ENCODE data around the gene PPBP. TPM values are rescaled to one million over a fixed set of nuclear protein-coding genes. Genes with fewer than 3 reads are reported as not detected.
"Not testable (repeated sequence)": the region's sequence is repeated elsewhere in the genome, so short reads cannot be mapped to it uniquely, and the experiment has no call there.

PPBP gene
- total RNA-seq, 1 experiment from 2014 or later, result not detected

DNA sequence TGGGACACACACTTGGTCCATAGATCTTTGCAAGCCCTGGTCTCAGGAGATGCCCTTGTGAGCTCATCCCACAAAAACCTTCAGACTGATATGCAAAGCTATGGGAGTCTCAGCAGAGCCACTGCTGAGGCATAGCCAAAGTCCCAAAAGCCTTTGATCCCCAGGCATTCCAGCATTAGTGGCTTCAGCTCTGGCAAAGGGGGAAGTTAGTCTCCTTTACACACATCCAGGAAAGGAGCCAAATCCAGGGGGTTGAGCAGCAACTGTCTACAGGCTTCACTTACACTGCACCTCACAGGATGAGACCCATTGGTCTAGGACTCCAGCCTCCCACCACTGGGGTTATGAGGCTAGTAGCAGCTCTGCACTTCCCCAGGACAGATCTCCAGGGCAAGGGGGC is 20.1 kb downstream of the PPBP start:
- DNase-seq (ENCODE audit: low read depth), result no peak
- in situ Hi-C loops (cut with HindIII; ENCODE audit: low pct_unique_long_range_greater_than_20kb, low sequenced_read_pairs), result no loop called here

DNA sequence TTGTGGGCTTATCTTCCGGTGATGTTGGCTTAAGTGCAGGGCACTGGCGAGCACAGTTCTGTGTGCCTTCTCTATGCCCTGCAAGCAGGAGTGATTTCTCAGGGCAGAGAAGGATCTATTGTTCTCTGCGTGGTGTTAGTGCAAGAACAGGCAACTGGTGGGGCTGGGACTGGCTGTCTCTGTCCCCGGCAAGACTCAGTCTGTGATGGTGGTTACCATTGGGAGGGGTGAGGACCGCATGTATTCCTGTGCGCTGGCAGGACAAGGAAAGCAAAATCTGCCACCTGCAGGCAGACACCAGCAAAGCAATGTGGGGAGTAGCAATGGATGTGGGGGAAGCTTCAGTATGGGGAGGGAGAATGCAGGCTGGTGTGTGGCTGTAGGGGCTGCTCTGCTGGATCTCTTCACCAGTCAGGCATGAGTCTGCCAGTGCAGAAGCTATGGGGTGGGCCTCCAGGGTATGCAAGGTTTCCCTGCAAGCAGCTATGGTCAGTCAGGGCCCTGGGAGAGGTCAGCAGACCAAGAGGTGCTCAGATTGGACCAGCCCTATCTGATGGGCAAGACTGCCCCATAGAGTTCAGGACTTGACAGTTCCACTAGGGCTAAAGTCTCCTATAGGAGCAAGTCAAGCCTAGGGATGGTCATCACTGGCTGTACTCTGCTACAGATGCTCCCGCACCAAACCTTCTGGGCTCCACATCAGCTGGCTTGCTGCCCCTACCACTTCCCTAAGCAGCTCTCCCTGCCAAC is 23.0 kb downstream of the PPBP start:
- in situ Hi-C loops (cut with HindIII; ENCODE audit: low pct_unique_long_range_greater_than_20kb, low sequenced_read_pairs), result no loop called here
- DNase-seq (ENCODE audit: low read depth), result no peak

DNA sequence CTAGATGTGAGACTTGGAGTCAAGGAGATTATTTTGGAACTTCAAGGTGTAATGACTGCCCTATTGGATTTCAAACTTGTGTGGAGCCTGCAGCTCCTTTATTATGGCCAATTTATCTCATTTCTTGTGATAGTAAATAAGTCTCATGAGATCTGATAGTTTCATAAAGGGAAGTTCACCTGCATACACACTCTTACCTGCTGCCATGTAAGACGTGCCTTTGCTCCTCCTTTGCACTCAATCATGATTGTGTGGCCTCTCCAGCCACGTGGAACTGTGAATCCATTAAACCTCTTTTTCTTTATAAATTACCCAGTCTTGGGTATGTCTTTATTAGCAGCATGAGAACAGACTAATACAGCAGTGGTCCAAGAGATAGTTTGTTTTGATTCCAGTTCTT is 25.3 kb downstream of the PPBP start:
- in situ Hi-C loops (cut with HindIII; ENCODE audit: low pct_unique_long_range_greater_than_20kb, low sequenced_read_pairs), result no loop called here
- DNase-seq (ENCODE audit: low read depth), result no peak

DNA sequence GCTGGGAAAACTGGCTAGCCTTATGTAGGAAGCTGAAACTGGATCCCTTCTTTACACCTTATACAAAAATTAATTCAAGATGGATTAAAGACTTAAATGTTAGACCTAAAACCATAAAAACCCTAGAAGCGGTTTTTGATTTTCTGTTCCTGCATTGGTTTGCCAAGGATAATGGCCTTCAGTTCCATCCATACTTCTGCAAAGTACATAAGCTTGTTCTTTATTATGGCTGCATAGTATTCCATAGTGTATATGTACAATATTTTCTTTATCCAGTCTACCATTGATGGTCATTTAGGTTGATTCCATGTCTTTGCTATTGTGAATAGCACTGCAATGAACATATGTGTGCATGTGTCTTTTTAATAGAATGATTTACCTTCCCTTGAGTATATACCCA is 28.9 kb downstream of the PPBP start:
- DNase-seq (ENCODE audit: low read depth); in situ Hi-C loops (cut with HindIII; ENCODE audit: low pct_unique_long_range_greater_than_20kb, low sequenced_read_pairs): not testable (repeated sequence)

DNA sequence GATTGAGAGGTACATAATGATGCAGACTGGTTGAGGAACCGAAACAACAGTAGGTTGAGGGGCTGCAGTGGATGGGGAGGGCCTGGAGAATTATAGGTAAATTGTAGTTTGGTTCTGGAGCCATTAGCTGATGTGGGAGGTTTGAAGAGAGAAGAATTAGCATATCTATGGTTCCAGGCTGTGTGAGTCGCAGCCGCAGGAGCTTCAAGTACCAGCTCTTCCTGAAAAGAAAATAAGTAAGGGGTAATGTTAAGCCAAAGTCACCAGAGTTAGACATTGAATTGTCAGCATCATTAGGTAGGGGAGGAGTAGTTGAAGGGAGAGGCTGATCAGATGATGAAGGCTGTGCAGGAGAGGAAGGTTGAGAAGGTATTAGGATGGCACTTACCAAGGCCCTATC is 35.6 kb downstream of the PPBP start:
- in situ Hi-C loops (cut with HindIII; ENCODE audit: low pct_unique_long_range_greater_than_20kb, low sequenced_read_pairs), result no loop called here
- DNase-seq (ENCODE audit: low read depth), result no peak

DNA sequence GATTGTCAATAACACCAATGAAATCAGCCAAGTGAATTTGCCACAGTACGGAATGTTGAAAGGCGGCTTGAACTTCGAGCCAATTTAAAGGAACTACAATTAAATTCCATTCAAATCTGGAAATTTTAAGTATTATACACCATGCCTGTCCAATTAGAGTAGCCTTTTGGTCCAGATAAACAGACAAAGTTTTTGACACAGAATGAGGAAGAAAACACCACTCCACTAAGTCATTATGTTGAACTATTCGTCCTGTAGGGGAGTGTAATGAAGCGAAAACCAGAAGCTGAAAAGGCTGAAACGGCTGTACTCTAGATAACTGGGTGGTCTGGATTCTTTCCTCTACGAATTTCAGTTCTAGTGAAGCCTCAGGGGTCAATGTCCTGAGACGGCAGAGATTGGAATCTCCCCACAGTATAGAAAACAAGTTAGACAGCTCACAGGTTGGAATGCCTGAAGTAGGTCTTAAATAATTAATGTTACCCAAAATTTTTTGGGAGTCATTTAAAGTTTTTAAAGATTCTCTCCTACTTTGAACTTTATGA is 37.5 kb downstream of the PPBP start:
- DNase-seq (ENCODE audit: low read depth); in situ Hi-C loops (cut with HindIII; ENCODE audit: low pct_unique_long_range_greater_than_20kb, low sequenced_read_pairs): not testable (repeated sequence)

DNA sequence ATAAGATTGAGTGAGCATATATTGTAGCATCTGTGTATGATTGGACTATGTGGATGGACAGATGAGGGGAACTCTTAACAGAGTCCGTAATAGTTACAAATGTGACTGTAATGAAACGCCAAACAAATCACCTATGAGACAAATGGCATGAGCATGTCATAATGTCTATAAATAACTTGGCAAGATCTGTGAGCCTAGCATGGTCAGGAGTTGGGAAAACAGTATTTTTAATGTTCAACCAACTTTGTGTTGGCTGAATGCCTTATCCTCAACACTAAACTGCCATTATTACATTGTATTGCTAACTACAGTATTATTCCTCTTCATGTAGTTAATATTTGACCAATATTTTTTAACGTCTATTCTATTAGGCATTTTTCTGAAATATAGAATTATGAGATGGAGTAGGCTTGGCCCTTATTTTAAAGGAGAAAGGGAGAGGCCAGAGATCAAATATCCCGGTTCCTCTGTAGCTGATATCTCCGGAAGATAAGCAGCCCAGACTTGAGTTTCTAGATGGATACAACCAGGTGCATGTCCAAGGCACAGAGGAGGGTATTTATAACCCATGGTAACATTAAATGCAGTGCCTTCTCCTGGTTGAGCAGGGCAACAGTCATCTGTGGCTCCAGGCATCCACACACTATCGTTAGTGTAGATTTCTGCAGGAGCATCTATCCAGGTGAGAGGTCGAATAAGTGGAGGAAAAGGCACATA is 38.8 kb downstream of the PPBP start:
- in situ Hi-C loops (cut with HindIII; ENCODE audit: low pct_unique_long_range_greater_than_20kb, low sequenced_read_pairs), result no loop called here
- DNase-seq (ENCODE audit: low read depth), result no peak

DNA sequence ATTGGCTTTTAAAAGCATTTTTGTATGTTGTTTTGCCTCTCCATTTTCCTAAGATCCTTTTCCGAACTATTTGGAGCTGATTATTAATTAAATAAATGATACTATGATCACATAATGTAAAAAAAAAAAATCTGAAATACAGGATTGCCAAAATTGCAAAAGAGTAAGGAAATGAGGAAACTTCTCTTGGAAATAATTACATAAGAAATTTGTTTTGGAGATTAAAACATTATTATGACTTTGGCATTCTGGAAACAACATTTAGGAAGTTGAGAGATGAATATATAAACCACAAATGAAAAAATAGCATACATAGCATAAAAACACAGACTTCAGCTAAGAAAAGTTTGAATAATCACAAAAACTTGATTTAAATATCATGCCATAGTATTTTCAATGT is 39.7 kb downstream of the PPBP start:
- in situ Hi-C loops (cut with HindIII; ENCODE audit: low pct_unique_long_range_greater_than_20kb, low sequenced_read_pairs), result no loop called here
- no peak for DNase-seq (ENCODE audit: low read depth)

DNA sequence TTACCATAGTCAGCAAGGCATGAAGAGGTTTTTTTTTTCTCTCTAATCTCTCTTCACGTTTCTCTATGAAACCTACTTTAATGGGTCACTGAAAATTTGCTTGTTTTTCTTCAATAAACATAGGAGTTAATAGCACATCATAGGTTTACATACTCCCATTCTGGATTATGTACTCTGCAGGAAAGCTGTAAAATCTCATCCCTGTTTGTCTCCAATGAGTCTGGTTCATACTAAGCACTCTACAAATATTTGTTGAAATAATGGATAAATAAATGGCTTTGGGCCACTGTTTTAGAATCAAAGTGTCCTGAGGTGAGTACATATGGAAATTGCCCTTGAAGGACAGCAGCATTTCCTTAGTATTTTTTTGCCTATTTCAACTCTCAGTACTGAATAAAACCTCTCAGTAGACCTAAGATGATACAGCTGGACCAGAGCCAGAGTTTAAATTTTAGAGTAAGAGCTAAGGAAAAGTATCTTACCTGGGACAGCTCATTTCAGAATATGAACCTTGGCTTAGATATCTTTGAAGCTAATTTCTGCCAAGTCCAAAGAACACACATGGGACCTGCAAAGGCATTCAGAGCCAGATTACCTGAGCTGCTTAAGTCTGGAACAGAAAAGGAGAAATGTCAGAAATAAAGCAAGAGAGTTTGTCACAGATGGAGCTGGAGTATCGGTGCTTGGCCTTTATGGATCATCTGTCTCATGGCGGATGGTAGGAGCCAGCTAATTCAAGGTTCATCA is 40.6 kb downstream of the PPBP start:
- in situ Hi-C loops (cut with HindIII; ENCODE audit: low pct_unique_long_range_greater_than_20kb, low sequenced_read_pairs), result no loop called here
- DNase-seq (ENCODE audit: low read depth), result no peak

DNA sequence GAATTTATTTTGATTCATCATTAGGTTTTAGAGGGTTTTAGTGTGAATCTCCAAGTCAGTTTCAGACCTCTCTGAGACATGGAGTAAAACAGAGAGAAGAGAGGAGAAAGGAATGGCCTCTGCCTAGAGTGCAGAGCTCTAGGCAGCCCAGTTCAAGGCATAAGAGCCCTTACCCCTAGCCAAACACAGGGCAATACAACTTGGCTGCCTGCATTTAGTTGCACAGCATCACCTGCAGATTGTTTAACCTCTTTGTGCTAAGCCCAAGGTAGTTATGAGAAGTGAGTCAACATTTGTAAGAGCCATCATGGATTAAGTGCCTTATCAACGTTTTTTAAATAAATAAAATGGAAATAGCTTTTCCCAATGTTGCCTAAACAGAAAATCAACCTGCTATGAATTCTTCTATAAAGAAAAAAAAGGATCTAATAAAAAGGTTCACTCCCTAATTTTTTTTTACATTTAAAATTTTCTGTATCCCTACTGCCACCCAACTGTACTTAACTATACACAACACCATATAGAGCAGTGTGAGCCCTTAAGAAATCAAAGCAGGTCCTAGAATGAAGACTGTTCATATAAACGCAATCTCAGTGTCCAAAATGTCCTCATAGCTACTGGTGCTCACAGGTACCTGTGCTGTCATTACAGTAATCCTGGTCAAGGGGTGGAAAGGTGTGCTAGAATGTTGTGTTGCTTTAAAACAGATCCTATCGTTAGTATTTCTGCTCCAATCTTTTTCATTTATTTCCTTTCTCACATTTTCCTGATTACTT is 42.1 kb downstream of the PPBP start:
- in situ Hi-C loops (cut with HindIII; ENCODE audit: low pct_unique_long_range_greater_than_20kb, low sequenced_read_pairs), result no loop called here
- DNase-seq (ENCODE audit: low read depth), result no peak

DNA sequence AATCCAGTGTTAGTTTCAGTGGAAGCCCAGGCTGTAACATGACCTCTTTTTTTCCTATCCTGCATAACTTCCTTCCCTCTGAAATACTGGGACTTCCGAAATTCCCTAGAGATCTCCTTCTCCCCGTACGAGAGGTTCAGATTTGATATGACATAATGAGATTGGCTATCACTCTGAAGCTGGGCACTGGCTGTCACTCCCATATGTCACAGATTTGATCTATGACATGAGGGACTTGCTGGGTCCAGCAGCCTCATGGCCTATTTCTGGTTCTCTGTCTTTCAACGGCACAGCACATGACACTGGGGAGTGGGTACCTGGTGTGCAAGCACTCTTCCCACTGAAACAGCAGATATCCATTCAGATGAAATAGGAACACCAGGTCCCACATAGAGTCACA is 42.9 kb downstream of the PPBP start:
- DNase-seq (ENCODE audit: low read depth), result no peak
- in situ Hi-C loops (cut with HindIII; ENCODE audit: low pct_unique_long_range_greater_than_20kb, low sequenced_read_pairs), result no loop called here

DNA sequence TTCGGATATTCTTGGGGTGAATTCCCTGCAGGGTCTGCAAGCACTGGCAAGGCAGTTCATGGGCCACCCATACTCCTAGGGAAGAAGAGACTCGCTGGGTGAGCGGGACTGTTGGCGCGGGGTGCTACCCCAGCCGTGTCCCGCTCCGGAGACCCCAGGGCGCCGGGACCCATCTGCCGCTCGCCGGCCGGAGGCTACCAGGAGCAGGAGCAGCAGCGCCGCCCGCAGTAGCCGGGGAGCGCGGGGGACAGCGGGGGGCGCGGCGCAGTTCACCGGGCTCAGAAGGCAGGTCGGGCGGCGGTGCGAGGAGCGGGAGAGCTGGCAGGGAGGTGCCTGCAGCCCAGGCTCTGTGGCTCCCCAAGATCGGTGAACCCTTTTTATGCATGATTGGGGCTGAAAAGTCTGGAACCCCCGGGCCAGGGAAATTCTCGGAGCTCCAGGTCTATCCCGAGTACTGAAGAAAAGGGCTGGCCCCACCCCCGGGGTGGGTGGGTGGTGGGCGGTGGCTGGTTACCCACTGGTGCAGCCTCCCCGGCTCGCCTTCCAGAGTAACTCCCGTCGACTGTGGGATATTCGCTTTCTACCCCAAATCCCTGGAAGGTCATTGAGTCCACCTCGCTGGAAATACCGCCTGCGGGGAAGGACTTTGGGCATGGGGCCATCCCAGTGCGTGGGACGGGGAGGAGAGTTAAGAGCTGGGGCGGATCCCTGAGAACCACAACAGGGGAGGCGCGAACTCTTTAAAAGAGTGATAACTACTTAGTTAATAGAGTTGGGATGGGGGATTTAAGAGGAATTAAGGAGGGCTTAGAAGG is 43.7 kb downstream of the PPBP start:
- in situ Hi-C loops (cut with HindIII; ENCODE audit: low pct_unique_long_range_greater_than_20kb, low sequenced_read_pairs), result no loop called here
- no peak for DNase-seq (ENCODE audit: low read depth)

DNA sequence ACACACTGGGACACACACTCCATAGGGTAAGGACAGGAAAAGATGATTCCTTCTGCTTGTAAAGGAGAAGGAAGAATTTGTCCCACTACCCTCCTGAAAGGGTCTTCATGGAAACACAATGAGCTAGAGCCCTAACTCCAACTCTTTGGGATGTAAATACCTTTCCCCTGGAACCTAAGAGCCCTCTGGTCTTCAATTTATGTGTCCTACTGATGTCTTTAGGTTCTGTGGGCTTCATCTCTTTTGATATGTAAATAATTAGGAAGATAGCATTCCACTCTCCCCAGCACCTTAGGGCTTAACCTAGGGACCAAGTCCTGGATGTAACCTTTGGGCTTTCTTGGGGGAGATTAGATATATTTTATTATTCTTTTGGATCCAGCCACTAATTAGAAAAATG is 44.4 kb downstream of the PPBP start:
- no peak for DNase-seq (ENCODE audit: low read depth)
- in situ Hi-C loops (cut with HindIII; ENCODE audit: low pct_unique_long_range_greater_than_20kb, low sequenced_read_pairs), result no loop called here

DNA sequence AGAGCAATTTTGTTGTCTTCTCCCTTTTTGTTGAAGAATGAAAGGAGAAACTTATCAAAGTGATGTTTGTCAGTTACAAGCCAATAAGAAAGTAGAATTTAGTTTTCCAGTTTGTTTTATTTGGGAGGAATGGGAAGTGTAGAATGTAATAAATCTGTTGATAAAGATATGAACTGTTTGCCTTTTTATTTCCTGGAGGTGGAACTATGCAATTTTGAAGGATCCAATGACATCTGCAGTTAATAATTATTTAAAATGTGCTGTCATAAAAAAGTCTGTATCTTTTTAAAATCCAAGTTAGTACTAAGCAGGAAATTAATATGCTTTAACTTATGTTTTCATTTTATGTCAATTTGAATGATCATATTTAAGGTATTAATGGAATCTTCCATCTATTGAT is 51.0 kb downstream of the PPBP start:
- in situ Hi-C loops (cut with HindIII; ENCODE audit: low pct_unique_long_range_greater_than_20kb, low sequenced_read_pairs), result no loop called here
- DNase-seq (ENCODE audit: low read depth), result no peak
